GM12878 (cell line): Measurements from ENCODE around the gene NKD2. TPM values are rescaled to one million over a fixed set of nuclear protein-coding genes. Genes with fewer than 3 reads are reported as not detected.

Source experiments
- ATAC-seq: fragments of 200-7000 bp; cut with Tn5 transposase; 3 replicates; pipeline ENCODE4 v1.9.1; 2020; ENCODE audit warnings: mild to moderate bottlenecking, moderate library complexity
- BruUV-seq: library from RNA; stranded (reverse); fragments of 400-500 nt; replicated peaks from 2 replicates; lab custom pipeline; 2021; lab: Mats Ljungman, UMichigan
- CTCF ChIA-PET: fragments of 300-600 bp; sonication (Branson Sonifier 250); formaldehyde crosslinking; extraction: SDS; loops from one replicate; lab custom pipeline; 2021; ENCODE audit warnings: inconsistent platforms; lab: Yijun Ruan, JAX
- POLR2A ChIA-PET: fragments of 350-600 bp; formaldehyde crosslinking; extraction: SDS; loops from one replicate; lab custom pipeline; 2021; ENCODE audit warnings: inconsistent platforms; lab: Charles Lee
- RAD21 ChIA-PET: fragments of 300-600 bp; sonication (Branson Sonifier 250); formaldehyde crosslinking; loops from one replicate; lab custom pipeline; 2023; ENCODE audit warnings: antibody characterized with exemption; ENCODE audit not compliant: unreplicated experiment; lab: Charles Lee
- SMC1A ChIA-PET: fragments of 300-600 bp; sonication (Branson Sonifier 250); formaldehyde crosslinking; loops from one replicate; lab custom pipeline; 2023; ENCODE audit not compliant: unreplicated experiment, uncharacterized antibody; lab: Charles Lee
- DNase-seq: peaks from one replicate; pipeline ENCODE4 v3.0.0-alpha.2; 2011; ENCODE audit warnings: low read depth, low spot score
- FAIRE-seq: peaks from 3 replicates; lab custom pipeline; 2011; peaks lifted over from hg19 to GRCh38; lab: Jason Lieb, UNC
- H2AFZ ChIP-seq: 2 replicates; pipeline ENCODE4 v1.6.0; 2011; ENCODE audit warnings: low read depth, low read length, control low read depth; ENCODE audit not compliant: control insufficient read depth
- H3K27ac ChIP-seq: 2 replicates; pipeline ENCODE4 v1.5.1; 2011; ENCODE audit warnings: control low read depth; ENCODE audit not compliant: control insufficient read depth, insufficient read depth
- H3K27me3 ChIP-seq, 2 experiments: replicated peaks in 1 of 2; 2 replicates each; pipeline versions ENCODE4 v1.6.0 to v1.6.1; 2011; ENCODE audit warnings: low read length in 1 of 2; ENCODE audit not compliant: control insufficient read depth in 2 of 2, insufficient read depth in 2 of 2
- H3K36me3 ChIP-seq, 2 experiments: 2 replicates each; pipeline ENCODE4 v1.5.1; 2011; ENCODE audit warnings: low read length in 1 of 2; ENCODE audit not compliant: control insufficient read depth in 2 of 2, insufficient read depth in 2 of 2
- H3K4me1 ChIP-seq: 2 replicates; pipeline ENCODE4 v1.6.1; 2011; ENCODE audit warnings: mild to moderate bottlenecking, low read length, moderate library complexity, mixed read lengths; ENCODE audit not compliant: control insufficient read depth, insufficient read depth
- H3K4me2 ChIP-seq: 2 replicates; pipeline ENCODE4 v1.6.0; 2011; ENCODE audit warnings: control low read depth; ENCODE audit not compliant: control insufficient read depth, insufficient read depth
- H3K4me3 ChIP-seq: fragments of 200-600 bp; sonication (generic); 2 replicates; pipeline ENCODE4 v1.5.1; 2016
- H3K79me2 ChIP-seq: 2 replicates; pipeline ENCODE4 v1.6.0; 2011; ENCODE audit warnings: low read length; ENCODE audit not compliant: control insufficient read depth, insufficient read depth
- H3K9ac ChIP-seq: 2 replicates; pipeline ENCODE4 v1.8.0; 2011; ENCODE audit warnings: low read length, control low read depth, mixed read lengths; ENCODE audit not compliant: control insufficient read depth, insufficient read depth
- H3K9me3 ChIP-seq: replicated peaks from 3 replicates; pipeline ENCODE4 v1.5.1; 2011; ENCODE audit warnings: mild to moderate bottlenecking, low read length; ENCODE audit not compliant: control insufficient read depth, insufficient read depth
- H4K20me1 ChIP-seq: 2 replicates; pipeline ENCODE4 v1.6.0; 2011; ENCODE audit not compliant: control insufficient read depth, insufficient read depth
- BMI1 ChIP-seq: fragments of 450-650 bp; IDR thresholded peaks from 2 replicates; pipeline ENCODE4 v1.6.1; 2016; ENCODE audit warnings: mild to moderate bottlenecking, moderate library complexity, borderline replicate concordance
- FOXK2 ChIP-seq: fragments of 450-650 bp; IDR thresholded peaks from 2 replicates; pipeline ENCODE4 v1.6.1; 2017; ENCODE audit warnings: mild to moderate bottlenecking, moderate library complexity
- NFYB ChIP-seq: IDR thresholded peaks from 2 replicates; pipeline ENCODE4 v1.6.1; 2011; ENCODE audit warnings: low read depth, mild to moderate bottlenecking, low read length, improper control_type of control experiment, moderate library complexity; ENCODE audit not compliant: insufficient read depth
- PAX8 ChIP-seq: fragments of 450-650 bp; IDR thresholded peaks from 2 replicates; pipeline ENCODE4 v1.6.1; 2017; ENCODE audit warnings: mild to moderate bottlenecking, moderate library complexity
- POLR2A ChIP-seq: IDR thresholded peaks from 2 replicates; pipeline ENCODE4 v1.6.1; 2011; ENCODE audit warnings: low read depth, mild to moderate bottlenecking, low read length
- POLR2AphosphoS5 ChIP-seq: IDR thresholded peaks from 2 replicates; pipeline ENCODE4 v1.6.1; 2011; ENCODE audit warnings: mild to moderate bottlenecking, low read length, inconsistent platforms
- WGBS: methylation state at CpG from one replicate; pipeline ENCODE4 v1.1.6; 2016; ENCODE audit warnings: low lambda C conversion rate; ENCODE audit not compliant: insufficient replicate concordance, insufficient coverage; ENCODE audit errors: missing lambda C conversion rate; 5-methylcytosine and 5-hydroxymethylcytosine counted together
- in situ Hi-C: fragments of 300-500 bp; cut with MboI; formaldehyde crosslinking; loops from 9 replicates; pipeline ENCODE4 v1.14.3; 2018; ENCODE audit warnings: mixed read lengths
- intact Hi-C: fragments of 100-400 bp; cut with micrococcal nuclease; formaldehyde crosslinking; loops from one replicate; pipeline ENCODE4 v1.14.2; 2022; ENCODE audit not compliant: unreplicated experiment
- polyA plus RNA-seq, 11 experiments: library from polyadenylated mRNA; depleted of rRNA in 4 of 11; unstranded in 6 of 11; stranded (reverse) in 5 of 11; fragments of >200 nt; fragmentation: Nextera tagmentation in 4 of 11; fragmentation: Illumina TruSeq in 1 of 11; extraction: Ambion mirVana in 4 of 11; extraction: Trizol in 1 of 11; gene quantifications; 1 replicate in 1 of 11; 2 replicates in 10 of 11; pipeline versions ENCODE4 v1.2.1 to v1.2.3, GENCODE V29; 2011 to 2016; ENCODE audit warnings: inconsistent platforms in 2 of 11, missing spikeins in 2 of 11, low read depth in 1 of 11
- total RNA-seq, 4 experiments: library from RNA; depleted of rRNA in 3 of 4; stranded (reverse); fragments of >200 nt in 3 of 4; fragmentation: Illumina TruSeq in 1 of 4; extraction: Trizol in 1 of 4; gene quantifications; 2 replicates each; pipeline versions ENCODE4 v1.2.1 to v1.2.3, GENCODE V29; 2013 to 2021
- TF ChIP-seq, protein P1 (sequence below): fragments of 450-650 bp; conservative IDR thresholded peaks from 2 replicates; pipeline ENCODE4 v1.6.1; 2017; ENCODE audit warnings: mild to moderate bottlenecking, moderate library complexity

NKD2 gene
- total and polyA plus RNA-seq, 10 of the 15 experiments (the other 5 are each of a cell fraction or from before 2014, with no cell fraction given), result 0.20 to 0.83 (median 0.26) TPM; not detected in 7

DNA sequence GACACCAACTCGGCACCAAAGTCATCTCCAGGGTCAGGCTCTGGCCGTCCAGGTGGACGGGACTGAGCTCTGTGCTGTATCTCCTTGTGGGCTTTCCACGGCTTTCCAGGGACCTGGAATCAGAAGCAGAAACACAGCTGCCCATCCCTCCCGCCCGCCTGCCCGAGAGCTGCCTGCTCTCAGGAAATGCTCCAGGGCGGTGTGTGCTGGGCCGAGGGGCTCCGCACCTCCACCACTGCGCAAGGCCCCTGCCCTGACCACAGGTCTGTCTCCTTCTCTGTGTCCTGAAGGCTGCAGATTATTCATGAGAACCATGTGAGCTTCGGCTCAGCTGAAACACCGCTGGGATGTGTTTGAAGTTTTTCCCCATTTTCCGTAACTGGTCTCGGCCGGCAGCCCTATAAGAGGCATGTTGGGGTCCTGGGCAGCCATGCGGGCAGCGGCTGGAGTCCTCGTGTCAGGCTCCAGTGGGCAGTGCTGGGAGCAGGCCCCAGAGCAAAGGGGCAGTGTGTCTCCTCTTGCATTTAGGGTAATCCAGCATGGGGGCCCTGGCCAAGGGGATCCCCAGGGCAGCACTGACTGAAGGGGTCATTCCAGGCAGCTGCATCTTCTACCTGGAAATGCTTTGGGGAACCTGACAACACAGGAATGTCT lies 22.8 kb downstream of the NKD2 start:
- in situ Hi-C loops (no loop called here), intact Hi-C loops (no loop called here)
- no peak overlapping the region for H3K27ac ChIP-seq
- CTCF ChIA-PET, result no interaction called here
- no peak for DNase-seq
- H2AFZ ChIP-seq, result no peak overlapping the region
- H4K20me1 ChIP-seq, result no peaks in the 10 kb centered on the region
- no peaks in the 10 kb centered on the region for H3K27me3 ChIP-seq
- TF ChIP-seq PAX8, result no peak
- TF ChIP-seq FOXK2, result no peak
- no peak for TF ChIP-seq BMI1
- TF ChIP-seq, protein P1, sequence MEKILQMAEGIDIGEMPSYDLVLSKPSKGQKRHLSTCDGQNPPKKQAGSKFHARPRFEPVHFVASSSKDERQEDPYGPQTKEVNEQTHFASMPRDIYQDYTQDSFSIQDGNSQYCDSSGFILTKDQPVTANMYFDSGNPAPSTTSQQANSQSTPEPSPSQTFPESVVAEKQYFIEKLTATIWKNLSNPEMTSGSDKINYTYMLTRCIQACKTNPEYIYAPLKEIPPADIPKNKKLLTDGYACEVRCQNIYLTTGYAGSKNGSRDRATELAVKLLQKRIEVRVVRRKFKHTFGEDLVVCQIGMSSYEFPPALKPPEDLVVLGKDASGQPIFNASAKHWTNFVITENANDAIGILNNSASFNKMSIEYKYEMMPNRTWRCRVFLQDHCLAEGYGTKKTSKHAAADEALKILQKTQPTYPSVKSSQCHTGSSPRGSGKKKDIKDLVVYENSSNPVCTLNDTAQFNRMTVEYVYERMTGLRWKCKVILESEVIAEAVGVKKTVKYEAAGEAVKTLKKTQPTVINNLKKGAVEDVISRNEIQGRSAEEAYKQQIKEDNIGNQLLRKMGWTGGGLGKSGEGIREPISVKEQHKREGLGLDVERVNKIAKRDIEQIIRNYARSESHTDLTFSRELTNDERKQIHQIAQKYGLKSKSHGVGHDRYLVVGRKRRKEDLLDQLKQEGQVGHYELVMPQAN, result no peak
- TF ChIP-seq POLR2AphosphoS5, result no peak
- no peak for TF ChIP-seq POLR2A
- TF ChIP-seq NFYB, result no peak
- WGBS, result 35% methylated on average over 19 of the region's 19 CpGs
- no peak for FAIRE-seq
- SMC1A ChIA-PET, result no interaction called here
- BruUV-seq, result no TSS peak
- no peak overlapping the region for H3K4me3 ChIP-seq
- RAD21 ChIA-PET, result no interaction called here
- H3K79me2 ChIP-seq, result no peaks in the 10 kb centered on the region
- H3K9me3 ChIP-seq, result no peaks in the 10 kb centered on the region
- POLR2A ChIA-PET, result no interaction called here
- no peak overlapping the region for H3K4me2 ChIP-seq
- H3K36me3 ChIP-seq, result no peaks in the 10 kb centered on the region
- H3K9ac ChIP-seq, result no peak overlapping the region
- no peaks in the 10 kb centered on the region for H3K4me1 ChIP-seq
- no peak for ATAC-seq
